CD4-positive, CD25-positive, alpha-beta regulatory T cell (primary cell): ENCODE results near the gene TPK1. TPM values are rescaled to one million over a fixed set of nuclear protein-coding genes. Genes with fewer than 3 reads are reported as not detected.
A peak's percentile ranks its signal among the peaks of the same experiment; 100 is the strongest.

Experiments
- ATAC-seq, 2 donors: fragments of 150-1000 bp; cut with Tn5 transposase; one replicate each; pipeline ENCODE4 v1.10.0; 2021; ENCODE audit warnings: low read depth in 2 of 2, moderate number of reproducible peaks in 2 of 2, moderate library complexity in 1 of 2
- DNase-seq, 3 donors: peaks; one replicate each; pipeline versions ENCODE4 v3.0.0 to v3.0.0-alpha.2; 2012 to 2022; ENCODE audit warnings: mixed read lengths in 1 of 3
- H3K27ac ChIP-seq: one replicate; pipeline ENCODE4 v1.7.0; 2013; ENCODE audit warnings: mild to moderate bottlenecking, low read length; ENCODE audit not compliant: insufficient read depth, poor library complexity, severe bottlenecking
- H3K27me3 ChIP-seq: one replicate; pipeline ENCODE4 v1.7.0; 2013; ENCODE audit warnings: low read length; ENCODE audit not compliant: control insufficient read depth, insufficient read depth
- H3K36me3 ChIP-seq: one replicate; pipeline ENCODE4 v1.7.0; 2013; ENCODE audit warnings: mild to moderate bottlenecking, low read length, moderate library complexity; ENCODE audit not compliant: control insufficient read depth, insufficient read depth
- H3K4me1 ChIP-seq: 2 replicates; pipeline ENCODE4 v1.7.0; 2013; ENCODE audit warnings: mild to moderate bottlenecking, low read length; ENCODE audit not compliant: insufficient read depth, control insufficient read depth, poor library complexity, severe bottlenecking
- H3K4me3 ChIP-seq: one replicate; pipeline ENCODE4 v1.7.0; 2013; ENCODE audit warnings: low read depth, mild to moderate bottlenecking, low read length, moderate library complexity
- H3K9me3 ChIP-seq, 2 experiments: 1 replicate in 1 of 2; 2 replicates in 1 of 2; pipeline ENCODE4 v1.7.0; 2013; ENCODE audit warnings: low read length in 2 of 2, mild to moderate bottlenecking in 1 of 2, moderate library complexity in 1 of 2; ENCODE audit not compliant: control insufficient read depth in 2 of 2
- H3K27ac Mint-ChIP-seq, 3 donors: one replicate each; pipeline ENCODE4 v1.8.0; 2020 to 2022; ENCODE audit warnings: mild to moderate bottlenecking in 3 of 3, mixed read lengths in 3 of 3, moderate library complexity in 2 of 3
- H3K27me3 Mint-ChIP-seq: one replicate; pipeline ENCODE4 v1.8.0; 2022; ENCODE audit warnings: mild to moderate bottlenecking, mixed read lengths
- H3K36me3 Mint-ChIP-seq: one replicate; pipeline ENCODE4 v1.8.0; 2020; ENCODE audit warnings: mixed read lengths
- H3K4me1 Mint-ChIP-seq, 4 donors: one replicate each; pipeline ENCODE4 v1.8.0; 2020 to 2022; ENCODE audit warnings: mixed read lengths in 4 of 4, mild to moderate bottlenecking in 1 of 4
- H3K4me3 Mint-ChIP-seq, 4 donors: one replicate each; pipeline ENCODE4 v1.8.0; 2020 to 2022; ENCODE audit warnings: mild to moderate bottlenecking in 4 of 4, mixed read lengths in 4 of 4, moderate library complexity in 3 of 4
- H3K9me3 Mint-ChIP-seq, 7 donors: one replicate each; pipeline ENCODE4 v1.8.0; 2020 to 2022; ENCODE audit warnings: mixed read lengths in 7 of 7, mild to moderate bottlenecking in 3 of 7, moderate library complexity in 2 of 7
- polyA plus RNA-seq, 4 donors: library from polyadenylated mRNA; unstranded; fragments of 300-500 nt; fragmentation: Illumina TruSeq; gene quantifications; one replicate each; pipeline ENCODE4 v1.2.3, GENCODE V29; 2021
- total RNA-seq: library from RNA; stranded (reverse); gene quantifications from one replicate; pipeline ENCODE4 v1.2.3, GENCODE V29; 2022

TPK1 gene
- total and polyA plus RNA-seq, 5 donors from 2014 or later: 30.5 to 38.8 (median 31.6) TPM

- no peak for DNase-seq
- Mint-ChIP-seq H3K9me3 (no peaks in the 10 kb centered on the region), H3K36me3 (peaks cover 18% of the 10 kb centered on the region), H3K4me3 (peak overlapping the region in 2 of 4 donors; percentile 21 to 47), H3K27me3 (no peaks in the 10 kb centered on the region), H3K4me1 (peaks cover 39 to 78% (median 70%) of the 10 kb centered on the region in 4 donors), H3K27ac (peak overlapping the region in 1 of 3 donors; percentile 65)
- no peaks in the 10 kb centered on the region for H3K36me3 ChIP-seq
- no peak overlapping the region for H3K27ac ChIP-seq
- no peaks in the 10 kb centered on the region for H3K27me3 ChIP-seq
- H3K4me1 ChIP-seq: peaks cover 50% of the 10 kb centered on the region
- no peaks in the 10 kb centered on the region for H3K9me3 ChIP-seq
- no peak for ATAC-seq
- peak overlapping the region; percentile 21 for H3K4me3 ChIP-seq
These were observed 13.6 kb downstream of the TPK1 start for GRCh38 chr7:144822223-144822622.

GRCh38 chr7:144821067-144821466 is 14.8 kb downstream of the TPK1 start:
- Mint-ChIP-seq H3K4me3 (peak overlapping the region; percentile 30 to 45 (median 36)), H3K27me3 (no peaks in the 10 kb centered on the region), H3K9me3 (no peaks in the 10 kb centered on the region), H3K4me1 (peaks cover 42 to 84% (median 73%) of the 10 kb centered on the region in 4 donors), H3K36me3 (peaks cover 22% of the 10 kb centered on the region), H3K27ac (peak overlapping the region; percentile 67 to 97 (median 93))
- ATAC-seq (no peak), DNase-seq (peak in 1 of 3 donors; percentile 59)
- H3K9me3 ChIP-seq: no peaks in the 10 kb centered on the region
- H3K27ac ChIP-seq: peak overlapping the region; percentile 79
- H3K4me3 ChIP-seq: peak overlapping the region; percentile 38
- H3K4me1 ChIP-seq: peaks cover 50% of the 10 kb centered on the region
- no peaks in the 10 kb centered on the region for H3K27me3 ChIP-seq
- no peaks in the 10 kb centered on the region for H3K36me3 ChIP-seq

GRCh38 chr7:144820552-144820951 is 15.3 kb downstream of the TPK1 start:
- Histone ChIP-seq H3K4me1 (peaks cover 50% of the 10 kb centered on the region), H3K9me3 (no peaks in the 10 kb centered on the region), H3K36me3 (no peaks in the 10 kb centered on the region), H3K27me3 (no peaks in the 10 kb centered on the region), H3K4me3 (peak overlapping the region; percentile 38), H3K27ac (peak overlapping the region; percentile 79)
- peak overlapping the region; percentile 93 to 99 (median 95) for H3K27ac Mint-ChIP-seq
- no peaks in the 10 kb centered on the region for H3K9me3 Mint-ChIP-seq
- DNase-seq (peak in 2 of 3 donors; percentile 32 to 62), ATAC-seq (peak; percentile 46 to 49)
- peaks cover 23% of the 10 kb centered on the region for H3K36me3 Mint-ChIP-seq
- H3K27me3 Mint-ChIP-seq: no peaks in the 10 kb centered on the region
- H3K4me3 Mint-ChIP-seq: peak overlapping the region; percentile 28 to 76 (median 60)
- H3K4me1 Mint-ChIP-seq: peaks cover 42 to 88% (median 76%) of the 10 kb centered on the region in 4 donors

- Mint-ChIP-seq H3K4me1 (peaks cover 43 to 87% (median 76%) of the 10 kb centered on the region in 4 donors), H3K27me3 (no peaks in the 10 kb centered on the region), H3K36me3 (peaks cover 18% of the 10 kb centered on the region), H3K27ac (peak overlapping the region; percentile 93 to 99 (median 95)), H3K4me3 (peak overlapping the region in 3 of 4 donors; percentile 3 to 63 (median 45)), H3K9me3 (no peaks in the 10 kb centered on the region)
- Histone ChIP-seq H3K4me3 (peak overlapping the region; percentile 38), H3K9me3 (no peaks in the 10 kb centered on the region), H3K27ac (peak overlapping the region; percentile 79), H3K27me3 (no peaks in the 10 kb centered on the region), H3K4me1 (peaks cover 50% of the 10 kb centered on the region), H3K36me3 (no peaks in the 10 kb centered on the region)
- no peak for DNase-seq
- no peak for ATAC-seq
These were observed 16.3 kb downstream of the TPK1 start for GRCh38 chr7:144819566-144819965.

- Histone ChIP-seq H3K4me3 (peak overlapping the region; percentile 49), H3K36me3 (no peaks in the 10 kb centered on the region), H3K27me3 (no peaks in the 10 kb centered on the region), H3K9me3 (no peaks in the 10 kb centered on the region), H3K27ac (peak overlapping the region; percentile 79), H3K4me1 (peaks cover 50% of the 10 kb centered on the region)
- Mint-ChIP-seq H3K4me1 (peaks cover 37 to 86% (median 72%) of the 10 kb centered on the region in 4 donors), H3K27me3 (no peaks in the 10 kb centered on the region), H3K4me3 (peak overlapping the region; percentile 0 to 83 (median 50)), H3K27ac (peak overlapping the region; percentile 93 to 99 (median 95)), H3K36me3 (peaks cover 13% of the 10 kb centered on the region), H3K9me3 (no peaks in the 10 kb centered on the region)
- ATAC-seq: peak; percentile 95
- DNase-seq: peak; percentile 55 to 82 (median 73)
These were observed 17.3 kb downstream of the TPK1 start for GRCh38 chr7:144818511-144818910.

- no peak overlapping the region for H3K27ac ChIP-seq
- no peak overlapping the region for H3K4me3 Mint-ChIP-seq
- H3K36me3 Mint-ChIP-seq: peaks cover 13% of the 10 kb centered on the region
- H3K9me3 ChIP-seq: no peaks in the 10 kb centered on the region
- peaks cover 48 to 86% (median 70%) of the 10 kb centered on the region in 4 donors for H3K4me1 Mint-ChIP-seq
- H3K36me3 ChIP-seq: no peaks in the 10 kb centered on the region
- no peak for ATAC-seq
- peak overlapping the region; percentile 25 to 99 (median 93) for H3K27ac Mint-ChIP-seq
- H3K4me3 ChIP-seq: peak overlapping the region; percentile 10
- no peaks in the 10 kb centered on the region for H3K27me3 ChIP-seq
- H3K4me1 ChIP-seq: peaks cover 61% of the 10 kb centered on the region
- H3K27me3 Mint-ChIP-seq: no peaks in the 10 kb centered on the region
- H3K9me3 Mint-ChIP-seq: no peaks in the 10 kb centered on the region
- DNase-seq: no peak
These were observed 18.9 kb downstream of the TPK1 start for GRCh38 chr7:144817001-144817400.

- Histone ChIP-seq H3K27me3 (no peaks in the 10 kb centered on the region), H3K27ac (peak overlapping the region; percentile 79), H3K4me3 (no peak overlapping the region), H3K4me1 (peaks cover 44% of the 10 kb centered on the region), H3K9me3 (no peaks in the 10 kb centered on the region), H3K36me3 (no peaks in the 10 kb centered on the region)
- Mint-ChIP-seq H3K4me1 (peaks cover 42 to 77% (median 64%) of the 10 kb centered on the region in 4 donors), H3K4me3 (peak overlapping the region in 2 of 4 donors; percentile 23 to 36), H3K27ac (peak overlapping the region in 1 of 3 donors; percentile 32), H3K9me3 (peaks cover 0 to under 1% (median 0%) of the 10 kb centered on the region in 7 donors), H3K36me3 (peaks cover 16% of the 10 kb centered on the region), H3K27me3 (no peaks in the 10 kb centered on the region)
- ATAC-seq (no peak), DNase-seq (no peak)
These were observed 21.6 kb downstream of the TPK1 start for GRCh38 chr7:144814299-144814698.
